GM18909 (cell line): Measurements from ENCODE around the gene PLEKHM2.

ENCODE experiments used
- ATAC-seq: cut with Tn5 transposase; IDR thresholded peaks from one replicate; pipeline ENCODE4 v1.9.1; 2021; ENCODE audit warnings: mild to moderate bottlenecking; ENCODE audit not compliant: unreplicated experiment, poor library complexity

The PLEKHM2 gene

GRCh38 chr1:15755646-15756040 is 71.5 kb downstream of the PLEKHM2 start:
- no peak for ATAC-seq

- no peak for ATAC-seq
These were observed 72.3 kb downstream of the PLEKHM2 start for GRCh38 chr1:15756143-15757015.

GRCh38 chr1:15757016-15757543 is 73.0 kb downstream of the PLEKHM2 start:
- ATAC-seq, result no peak

GRCh38 chr1:15757575-15758342 is 73.6 kb downstream of the PLEKHM2 start:
- ATAC-seq, result no peak

- ATAC-seq, result no peak
These were observed 74.3 kb downstream of the PLEKHM2 start, which contains the start of gene FBLIM1 for GRCh38 chr1:15758343-15758931. Gene FBLIM1, plus strand, starts transcription at chr1:15758795. Its CDS starts 6,189 bp downstream, at chr1:15764984.

DNA sequence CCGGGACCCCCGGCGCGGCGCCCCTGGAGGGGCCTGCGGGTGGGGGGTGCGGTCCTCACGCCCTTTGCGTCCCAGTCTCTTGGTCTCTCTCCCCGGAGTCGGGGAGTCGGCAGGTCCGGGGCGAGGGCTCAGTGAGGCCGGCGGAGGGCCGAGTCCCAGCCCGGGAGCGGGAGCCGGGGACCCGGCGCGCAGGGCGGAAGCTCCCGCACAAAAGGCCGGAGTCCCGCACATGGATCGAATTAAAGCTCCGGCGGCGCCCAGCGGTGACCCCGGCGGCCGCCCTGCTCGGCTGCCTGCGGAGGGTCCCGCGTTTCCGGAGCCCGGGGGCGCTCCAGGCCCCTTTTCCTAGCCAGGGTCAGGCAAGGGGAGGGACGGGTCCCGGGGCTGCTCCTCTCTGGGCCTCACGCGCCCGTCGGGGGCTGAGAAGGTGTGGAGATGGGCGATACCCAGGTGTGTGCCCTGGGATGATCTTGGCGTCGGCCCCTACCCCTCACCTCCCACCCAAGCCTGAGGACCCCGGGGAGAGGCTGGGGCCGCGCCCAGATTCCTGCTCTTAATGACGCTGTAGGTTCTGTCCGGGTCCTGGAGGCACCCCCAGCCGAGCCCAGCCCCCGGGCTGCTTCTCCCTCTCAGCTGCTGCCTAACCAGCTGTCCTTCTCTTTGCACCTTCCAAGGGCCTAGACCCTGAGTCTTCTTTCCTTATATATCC is 75.0 kb downstream of the PLEKHM2 start:
- ATAC-seq, result no peak

DNA sequence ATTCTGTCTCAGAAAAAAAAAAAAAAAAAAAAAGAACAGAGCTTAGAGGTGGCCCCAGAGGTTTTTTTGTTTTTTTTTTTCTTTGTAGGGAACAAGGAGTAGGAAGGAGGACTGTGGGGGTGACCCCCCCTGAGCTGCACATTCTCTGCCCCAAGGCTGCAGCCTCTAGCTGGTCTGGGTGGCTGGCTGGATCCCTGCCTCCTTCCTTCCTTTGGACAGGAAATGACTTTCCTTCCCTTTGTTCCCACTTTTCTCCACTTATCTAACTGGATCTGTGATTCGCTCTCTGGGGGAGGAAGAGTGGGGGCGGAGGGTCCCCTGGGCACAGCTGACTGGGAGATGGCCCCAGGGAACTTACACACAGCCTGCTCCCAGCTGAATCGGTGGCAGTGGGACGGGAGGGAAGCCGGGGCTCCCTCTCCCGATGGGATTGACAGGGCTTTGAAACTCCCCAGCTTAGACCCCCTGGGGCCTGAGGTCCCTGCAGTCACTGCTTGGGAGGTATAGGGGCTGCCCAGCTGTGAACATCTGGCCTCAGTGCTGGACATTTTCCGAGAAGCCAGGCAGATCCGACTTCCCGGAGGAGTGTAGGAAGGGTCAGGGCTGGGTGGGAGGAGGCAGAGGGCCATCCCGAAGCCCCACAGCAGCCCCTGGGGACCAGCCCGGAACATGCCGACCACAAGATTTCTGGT is 76.5 kb downstream of the PLEKHM2 start:
- ATAC-seq, result no peak

DNA sequence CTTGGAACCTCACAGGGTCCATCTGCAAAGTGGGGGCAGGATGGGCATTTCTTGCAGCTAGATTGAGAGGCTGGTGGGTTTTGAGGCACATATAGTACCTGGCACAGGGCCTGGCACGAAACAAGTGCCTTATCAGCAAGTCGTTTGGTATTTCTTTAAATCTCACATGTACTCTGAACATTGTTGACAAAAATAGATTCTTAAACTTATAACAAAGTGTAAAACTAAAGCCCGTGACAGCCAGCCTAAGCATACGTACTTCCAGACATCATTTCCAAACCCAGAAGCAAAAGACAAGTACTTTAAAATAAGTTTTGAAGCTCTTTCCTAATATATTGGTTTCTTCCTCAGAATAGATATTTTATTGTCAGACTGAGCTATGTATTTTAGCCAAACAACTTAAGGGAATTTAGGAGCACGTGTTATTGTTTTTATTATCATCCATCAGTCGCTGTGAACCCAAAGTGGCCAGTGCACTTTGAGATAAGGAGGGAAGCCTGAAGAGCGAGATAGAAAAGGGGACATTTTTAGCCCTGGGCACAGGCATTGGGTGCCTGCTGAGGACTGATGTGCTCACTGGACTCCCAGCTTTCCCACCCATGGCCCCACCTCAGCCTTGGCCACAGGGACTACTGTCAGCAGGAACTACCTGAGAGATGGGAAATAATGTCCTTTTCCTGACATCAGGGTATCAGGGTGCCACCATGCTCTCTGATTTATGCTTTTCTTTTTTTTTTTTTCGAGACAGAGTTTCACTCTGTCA is 77.4 kb downstream of the PLEKHM2 start:
- ATAC-seq, result no peak

DNA sequence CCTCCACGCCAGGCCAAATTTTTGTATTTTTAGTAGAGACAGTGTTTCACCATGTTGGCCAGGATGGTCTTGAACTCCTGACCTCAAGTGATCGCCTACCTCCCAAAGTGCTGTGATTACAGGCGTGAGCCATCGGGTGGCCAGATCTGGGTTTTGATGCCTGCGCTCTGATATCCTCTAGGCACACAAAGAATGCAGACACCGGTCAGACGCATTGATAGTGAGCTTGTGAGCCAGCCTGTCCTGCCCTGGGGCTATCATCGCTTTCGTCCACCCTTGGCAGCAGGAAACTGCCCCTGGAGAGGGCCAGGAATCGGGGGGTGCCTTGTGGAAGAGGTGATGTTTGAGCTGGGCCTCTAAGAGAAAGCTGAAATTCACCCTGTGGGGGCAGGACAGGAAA is 78.4 kb downstream of the PLEKHM2 start:
- no peak for ATAC-seq

DNA sequence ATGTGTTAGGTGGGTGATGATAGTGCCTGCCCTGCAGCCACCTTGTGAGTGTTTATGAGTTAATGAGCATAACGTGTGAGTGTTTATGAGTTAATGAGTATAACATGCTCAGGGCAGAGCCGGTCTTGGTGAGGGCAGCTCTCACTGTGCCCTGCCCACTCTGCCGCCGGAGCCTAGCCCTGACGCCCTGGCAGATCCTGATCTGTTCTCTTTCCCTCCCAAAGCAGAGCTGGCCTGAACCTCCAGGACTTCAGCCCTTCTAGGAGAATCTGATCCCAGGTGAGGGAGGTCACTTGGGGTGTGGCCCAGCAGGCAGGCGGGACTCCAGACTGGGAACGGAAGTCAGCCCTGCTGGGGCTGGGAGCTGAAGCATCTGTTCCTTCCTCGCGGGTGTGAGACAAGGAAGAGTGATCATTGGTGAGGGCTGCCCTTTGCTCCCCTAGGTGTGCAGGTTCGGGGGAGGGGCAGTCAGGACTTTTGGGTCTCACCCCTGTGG is 80.2 kb downstream of the PLEKHM2 start:
- no peak for ATAC-seq

DNA sequence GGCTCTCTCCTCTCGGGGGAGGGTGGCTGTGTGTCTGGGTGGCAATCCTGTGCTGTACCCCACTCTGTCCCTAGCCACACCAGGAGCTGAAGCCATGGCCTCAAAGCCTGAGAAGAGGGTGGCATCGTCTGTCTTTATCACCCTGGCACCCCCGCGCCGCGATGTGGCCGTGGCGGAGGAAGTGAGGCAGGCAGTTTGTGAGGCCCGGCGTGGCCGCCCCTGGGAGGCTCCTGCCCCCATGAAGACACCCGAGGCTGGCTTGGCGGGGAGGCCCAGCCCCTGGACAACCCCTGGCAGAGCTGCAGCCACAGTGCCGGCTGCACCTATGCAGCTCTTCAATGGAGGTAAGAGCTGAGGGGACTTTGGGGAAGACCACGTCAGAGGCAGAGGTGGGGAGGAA is 80.8 kb downstream of the PLEKHM2 start:
- no peak for ATAC-seq

- no peak for ATAC-seq
These were observed 81.5 kb downstream of the PLEKHM2 start for GRCh38 chr1:15765495-15766194.

- ATAC-seq, result no peak
These were observed 83.8 kb downstream of the PLEKHM2 start for GRCh38 chr1:15767941-15768340.

DNA sequence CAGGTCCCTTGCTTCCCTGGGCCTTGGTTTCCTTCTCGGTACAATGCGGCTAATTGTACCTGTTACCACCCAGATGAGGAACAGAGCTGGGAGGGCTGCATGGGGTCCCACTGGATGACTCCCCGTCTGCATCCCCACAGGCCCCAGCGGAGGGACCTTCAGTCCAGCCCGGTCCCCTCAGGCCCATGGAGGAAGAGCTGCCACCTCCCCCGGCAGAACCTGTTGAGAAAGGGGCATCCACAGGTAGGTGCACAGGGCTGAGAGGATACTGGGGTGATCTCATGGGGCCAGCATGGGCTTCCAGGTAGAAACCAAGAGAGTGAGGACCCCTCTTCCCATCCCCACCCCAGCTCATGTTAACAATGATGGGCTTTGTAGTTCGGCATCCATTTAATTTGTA is 84.3 kb downstream of the PLEKHM2 start:
- no peak for ATAC-seq

GRCh38 chr1:15770313-15770962 is 86.3 kb downstream of the PLEKHM2 start:
- no peak for ATAC-seq

- no peak for ATAC-seq
These were observed 87.9 kb downstream of the PLEKHM2 start for GRCh38 chr1:15771836-15772515.

DNA sequence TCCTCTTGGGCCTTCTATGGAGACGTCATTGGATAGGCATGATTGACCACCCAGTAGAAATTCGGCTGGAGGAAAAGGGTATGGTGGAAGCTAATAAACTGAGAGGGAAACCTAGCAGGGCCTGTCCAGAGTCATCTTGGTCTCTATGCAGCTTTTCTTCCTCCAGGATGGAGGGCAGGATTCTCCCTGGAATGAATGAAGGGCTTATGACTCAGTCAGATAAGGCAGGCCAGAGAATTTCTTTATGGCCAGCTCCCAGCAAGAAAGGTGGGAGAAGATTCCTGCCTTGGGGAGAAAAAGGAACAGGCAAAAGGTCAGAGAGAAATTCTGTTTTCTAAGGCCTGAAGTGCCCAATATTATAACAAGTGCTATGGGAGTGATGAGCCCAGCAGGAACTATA is 91.6 kb downstream of the PLEKHM2 start:
- ATAC-seq, result no peak
